Activated gamma-delta T cell treated with anti-CD3 and anti-CD28 coated beads, Interleukin-2, amount 50 U/mL, for 16 hours (primary cell): Measurements from ENCODE around the gene SPRR2G.
"Not testable (repeated sequence)": the region's sequence is repeated elsewhere in the genome, so short reads cannot be mapped to it uniquely, and the experiment has no call there.

Source experiments
- DNase-seq: peaks from one replicate; pipeline ENCODE4 v3.0.0-alpha.2; 2020; ENCODE audit warnings: low read depth

Gene SPRR2G

GRCh38 chr1:153113416-153113815 lies 37.3 kb downstream of the SPRR2G start, which contains the start of gene SPRR2F:
SPRR2F (minus strand) TSS chr1:153113516; CDS start chr1:153112733, 783 bp downstream.
- DNase-seq = no peak

- DNase-seq = not testable (repeated sequence)
Observed at GRCh38 chr1:153112454-153112853, 38.2 kb downstream of the SPRR2G start.

GRCh38 chr1:153100245-153100644 lies 50.4 kb downstream of the SPRR2G start:
- DNase-seq = no peak
